Measurements from ENCODE around the gene ARL14.

DNA sequence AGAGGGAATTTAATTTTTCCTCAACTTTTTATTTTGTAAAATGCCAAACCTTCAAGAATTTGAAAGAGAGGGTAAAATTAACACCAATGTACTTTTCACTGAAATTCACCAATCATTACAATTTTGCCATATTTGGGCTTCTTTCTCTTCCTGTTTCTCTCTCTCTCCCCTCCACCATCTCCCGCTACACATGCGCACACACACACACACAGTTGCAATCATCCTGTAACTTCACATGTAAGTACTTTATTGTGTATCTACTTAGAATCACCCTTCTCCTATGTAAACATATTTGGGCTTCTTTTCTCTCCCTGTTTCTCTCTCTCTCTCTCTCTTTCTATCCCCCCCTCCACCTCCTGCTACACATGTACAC is 7.4 kb downstream of the ARL14 start:
- TF ChIP-seq POLR2A (IDR thresholded peaks at IDR 0.05) (no peak), POLR2AphosphoS5 (IDR thresholded peaks at IDR 0.05; ENCODE audit: insufficient read depth in 1 of 2, low read depth in 1 of 2) (no peak), CTCF (IDR thresholded peaks at IDR 0.05) (no peak)
